Measurements from ENCODE around the gene MICU1.

Gene MICU1

DNA sequence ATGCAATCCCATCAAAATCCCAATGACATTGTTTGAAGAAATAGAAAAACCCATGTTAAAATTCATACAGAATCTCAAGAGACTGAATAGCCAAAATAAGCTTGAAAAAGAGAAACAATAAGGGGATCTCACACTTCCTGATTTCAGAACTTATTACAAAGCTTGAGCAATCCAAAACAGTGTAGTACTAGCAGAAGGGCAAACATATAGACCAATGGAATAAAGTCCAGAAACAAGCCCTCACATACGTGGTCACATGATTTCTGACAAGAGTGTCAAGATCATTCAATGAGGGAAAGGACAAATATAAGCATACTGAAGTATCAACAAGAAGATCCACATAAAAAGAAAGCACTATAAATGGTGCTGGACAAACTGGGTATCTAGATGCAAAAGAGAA, 31.9 kb downstream of the MICU1 start:
- no peak overlapping the region for H3K27ac ChIP-seq (ENCODE audit: poor library complexity, severe bottlenecking)
- TF ChIP-seq, protein P1, sequence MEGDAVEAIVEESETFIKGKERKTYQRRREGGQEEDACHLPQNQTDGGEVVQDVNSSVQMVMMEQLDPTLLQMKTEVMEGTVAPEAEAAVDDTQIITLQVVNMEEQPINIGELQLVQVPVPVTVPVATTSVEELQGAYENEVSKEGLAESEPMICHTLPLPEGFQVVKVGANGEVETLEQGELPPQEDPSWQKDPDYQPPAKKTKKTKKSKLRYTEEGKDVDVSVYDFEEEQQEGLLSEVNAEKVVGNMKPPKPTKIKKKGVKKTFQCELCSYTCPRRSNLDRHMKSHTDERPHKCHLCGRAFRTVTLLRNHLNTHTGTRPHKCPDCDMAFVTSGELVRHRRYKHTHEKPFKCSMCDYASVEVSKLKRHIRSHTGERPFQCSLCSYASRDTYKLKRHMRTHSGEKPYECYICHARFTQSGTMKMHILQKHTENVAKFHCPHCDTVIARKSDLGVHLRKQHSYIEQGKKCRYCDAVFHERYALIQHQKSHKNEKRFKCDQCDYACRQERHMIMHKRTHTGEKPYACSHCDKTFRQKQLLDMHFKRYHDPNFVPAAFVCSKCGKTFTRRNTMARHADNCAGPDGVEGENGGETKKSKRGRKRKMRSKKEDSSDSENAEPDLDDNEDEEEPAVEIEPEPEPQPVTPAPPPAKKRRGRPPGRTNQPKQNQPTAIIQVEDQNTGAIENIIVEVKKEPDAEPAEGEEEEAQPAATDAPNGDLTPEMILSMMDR (IDR thresholded peaks at IDR 0.05; ENCODE audit: poor library complexity, severe bottlenecking) = no peak

DNA sequence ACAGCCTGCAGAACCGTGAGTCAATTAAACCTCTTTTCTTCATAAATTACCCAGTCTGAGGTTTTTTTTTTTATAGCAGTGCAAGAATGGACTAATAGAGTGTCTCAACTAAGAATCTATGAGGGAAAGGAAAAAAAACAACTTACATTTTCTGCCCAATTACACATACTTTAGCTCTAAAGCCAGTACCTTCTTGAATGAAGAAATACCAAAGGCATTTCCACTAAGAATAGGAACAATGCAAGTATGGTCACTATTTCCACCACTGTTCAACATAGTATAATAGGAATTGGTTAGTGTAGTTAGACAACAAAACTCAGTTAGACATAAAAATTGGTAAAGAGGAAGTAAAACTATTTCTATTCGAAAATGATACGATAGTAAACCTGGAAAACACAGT, 37.6 kb downstream of the MICU1 start:
- Histone ChIP-seq H3K9me3 (ENCODE audit: severe bottlenecking) (no peaks in the 10 kb centered on the region), H3K27me3 (ENCODE audit: insufficient read depth, poor library complexity, severe bottlenecking) (no peaks in the 10 kb centered on the region), H3K27ac (ENCODE audit: poor library complexity, severe bottlenecking) (no peak overlapping the region), H3K4me3 (ENCODE audit: severe bottlenecking) (no peak overlapping the region), H3K4me1 (ENCODE audit: insufficient read depth, poor library complexity, severe bottlenecking) (no peaks in the 10 kb centered on the region), H3K36me3 (ENCODE audit: low read depth) (no peaks in the 10 kb centered on the region)
- TF ChIP-seq, protein P1 (IDR thresholded peaks at IDR 0.05; ENCODE audit: poor library complexity, severe bottlenecking) = no peak
- DNase-seq (ENCODE audit: low spot score) (no peak), ATAC-seq (ENCODE audit: low read depth) (no peak)

More for the DNA sequence above, 31.9 kb downstream of the MICU1 start:
- H3K27me3 ChIP-seq (ENCODE audit: insufficient read depth, poor library complexity, severe bottlenecking) = no peaks in the 10 kb centered on the region
- no peaks in the 10 kb centered on the region for H3K9me3 ChIP-seq (ENCODE audit: severe bottlenecking)
- DNase-seq (ENCODE audit: low spot score) (no peak), ATAC-seq (ENCODE audit: low read depth) (no peak)
- no peak overlapping the region for H3K4me3 ChIP-seq (ENCODE audit: severe bottlenecking)
- no peaks in the 10 kb centered on the region for H3K36me3 ChIP-seq (ENCODE audit: low read depth)
- no peaks in the 10 kb centered on the region for H3K4me1 ChIP-seq (ENCODE audit: insufficient read depth, poor library complexity, severe bottlenecking)

DNA sequence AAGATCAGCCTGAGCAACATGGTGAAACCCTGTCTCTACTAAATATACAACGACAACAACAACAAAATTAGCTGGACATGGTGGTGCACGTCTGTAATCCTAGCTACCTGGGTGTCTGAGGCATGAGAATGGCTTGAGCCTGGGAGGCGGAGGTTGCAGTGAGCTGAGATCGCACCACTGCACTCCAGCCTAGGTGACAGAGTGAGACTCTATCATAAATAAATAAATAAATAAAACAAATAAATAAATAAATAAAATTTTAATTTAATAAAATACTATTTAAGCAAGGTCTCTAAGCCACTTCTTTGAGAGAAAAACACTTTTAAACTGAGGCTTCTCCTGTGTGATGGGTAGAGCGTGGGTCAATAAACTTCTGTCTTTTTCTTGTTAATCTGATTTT, 38.3 kb downstream of the MICU1 start:
- no peaks in the 10 kb centered on the region for H3K36me3 ChIP-seq (ENCODE audit: low read depth)
- no peaks in the 10 kb centered on the region for H3K9me3 ChIP-seq (ENCODE audit: severe bottlenecking)
- H3K4me3 ChIP-seq (ENCODE audit: severe bottlenecking) = no peak overlapping the region
- no peaks in the 10 kb centered on the region for H3K27me3 ChIP-seq (ENCODE audit: insufficient read depth, poor library complexity, severe bottlenecking)
- H3K27ac ChIP-seq (ENCODE audit: poor library complexity, severe bottlenecking) = no peak overlapping the region
- TF ChIP-seq, protein P1 (IDR thresholded peaks at IDR 0.05; ENCODE audit: poor library complexity, severe bottlenecking) = no peak
- no peaks in the 10 kb centered on the region for H3K4me1 ChIP-seq (ENCODE audit: insufficient read depth, poor library complexity, severe bottlenecking)
- DNase-seq (ENCODE audit: low spot score) = no peak
- no peak for ATAC-seq (ENCODE audit: low read depth)

DNA sequence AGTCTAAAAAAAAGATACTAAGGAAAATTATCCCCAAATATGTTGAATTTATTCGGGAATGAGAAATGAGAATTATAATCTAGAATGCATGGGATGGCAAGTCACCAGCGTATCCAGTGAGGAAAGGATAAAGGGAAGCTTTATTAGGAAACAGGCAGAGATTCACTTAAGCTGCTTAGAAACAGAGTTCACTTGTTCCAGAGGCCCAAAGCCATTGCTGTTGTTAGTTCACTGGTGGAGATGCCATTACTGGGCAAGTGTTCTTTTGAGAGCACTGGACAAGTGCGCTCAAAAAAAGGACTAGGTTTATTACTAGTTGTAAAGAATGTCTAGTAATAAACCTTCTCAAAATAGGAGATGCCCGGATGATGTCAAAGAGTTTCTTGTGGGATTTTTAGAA, 51.2 kb downstream of the MICU1 start:
- DNase-seq (ENCODE audit: low spot score) (no peak), ATAC-seq (ENCODE audit: low read depth) (no peak)
- Histone ChIP-seq H3K4me1 (ENCODE audit: insufficient read depth, poor library complexity, severe bottlenecking) (no peaks in the 10 kb centered on the region), H3K27me3 (ENCODE audit: insufficient read depth, poor library complexity, severe bottlenecking) (no peaks in the 10 kb centered on the region), H3K4me3 (ENCODE audit: severe bottlenecking) (no peak overlapping the region), H3K27ac (ENCODE audit: poor library complexity, severe bottlenecking) (no peak overlapping the region), H3K9me3 (ENCODE audit: severe bottlenecking) (no peaks in the 10 kb centered on the region), H3K36me3 (ENCODE audit: low read depth) (no peaks in the 10 kb centered on the region)
- TF ChIP-seq, protein P1 (IDR thresholded peaks at IDR 0.05; ENCODE audit: poor library complexity, severe bottlenecking) = no peak

DNA sequence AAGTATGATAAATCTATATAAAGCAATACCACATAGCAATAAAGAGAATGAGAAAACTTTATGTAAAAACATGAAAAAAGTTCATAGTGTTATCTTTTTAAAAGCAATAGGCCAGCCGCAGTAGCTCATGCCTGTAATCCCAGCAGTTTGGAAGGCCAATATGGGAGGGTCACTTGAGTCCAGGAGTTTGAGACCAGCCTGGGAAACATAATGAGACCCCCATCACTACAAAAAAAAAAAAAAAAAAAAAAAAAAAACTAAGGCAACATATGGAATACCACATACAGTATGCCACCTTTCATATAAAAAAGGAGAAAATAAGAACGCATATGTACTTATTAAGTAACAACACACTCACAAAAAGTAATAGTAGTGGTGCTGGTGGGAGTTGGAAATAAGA, 52.8 kb downstream of the MICU1 start:
- no peaks in the 10 kb centered on the region for H3K36me3 ChIP-seq (ENCODE audit: low read depth)
- no peak overlapping the region for H3K4me3 ChIP-seq (ENCODE audit: severe bottlenecking)
- ATAC-seq (ENCODE audit: low read depth) = no peak
- H3K9me3 ChIP-seq (ENCODE audit: severe bottlenecking) = no peaks in the 10 kb centered on the region
- H3K27me3 ChIP-seq (ENCODE audit: insufficient read depth, poor library complexity, severe bottlenecking) = no peaks in the 10 kb centered on the region
- H3K4me1 ChIP-seq (ENCODE audit: insufficient read depth, poor library complexity, severe bottlenecking) = no peaks in the 10 kb centered on the region
- TF ChIP-seq, protein P1 (IDR thresholded peaks at IDR 0.05; ENCODE audit: poor library complexity, severe bottlenecking) = no peak
- H3K27ac ChIP-seq (ENCODE audit: poor library complexity, severe bottlenecking) = no peak overlapping the region
- DNase-seq (ENCODE audit: low spot score) = no peak
